Activated T-helper 1 cell treated with anti-CD3 and anti-CD28 coated beads, Interleukin-2, amount 50 U/mL, for 16 hours (primary cell): Measurements from ENCODE around the gene HHATL.
"Not testable (repeated sequence)": the region's sequence is repeated elsewhere in the genome, so short reads cannot be mapped to it uniquely, and the experiment has no call there.

ENCODE experiments used
- DNase-seq, 2 donors: peaks; one replicate each; pipeline ENCODE4 v3.0.0-alpha.2; 2020; ENCODE audit warnings: low read depth in 1 of 2, low spot score in 1 of 2

The HHATL gene

DNA sequence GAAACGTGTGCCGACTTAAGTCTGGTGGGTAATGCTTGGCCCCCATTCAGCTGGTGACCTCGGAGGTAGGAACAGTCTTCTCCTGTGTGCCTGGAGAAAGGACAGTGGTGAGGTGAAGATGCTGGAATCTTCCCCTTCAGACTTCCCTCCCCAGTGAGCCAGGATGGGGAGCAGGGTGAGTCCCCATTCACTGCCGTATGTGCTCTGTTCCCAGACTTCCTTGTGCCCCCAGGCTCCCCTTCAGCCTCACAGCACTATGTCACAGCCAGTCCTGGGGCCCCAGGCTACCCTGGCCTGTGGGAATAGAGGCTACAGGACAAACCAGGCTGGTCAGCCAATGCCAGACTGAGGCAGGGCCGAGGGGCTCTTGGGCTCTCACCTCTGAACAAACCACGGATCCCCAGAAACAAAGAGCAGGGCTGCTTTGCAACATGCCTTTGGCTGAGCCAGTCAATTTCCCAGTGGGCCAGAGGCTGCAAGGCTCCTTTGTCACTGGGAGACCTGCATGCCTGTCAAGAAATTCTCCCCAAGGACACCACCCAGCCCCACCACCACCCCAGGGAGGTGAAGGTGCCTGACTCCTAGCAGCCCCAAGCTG is 31.8 kb upstream of the HHATL start:
- no peak for DNase-seq

DNA sequence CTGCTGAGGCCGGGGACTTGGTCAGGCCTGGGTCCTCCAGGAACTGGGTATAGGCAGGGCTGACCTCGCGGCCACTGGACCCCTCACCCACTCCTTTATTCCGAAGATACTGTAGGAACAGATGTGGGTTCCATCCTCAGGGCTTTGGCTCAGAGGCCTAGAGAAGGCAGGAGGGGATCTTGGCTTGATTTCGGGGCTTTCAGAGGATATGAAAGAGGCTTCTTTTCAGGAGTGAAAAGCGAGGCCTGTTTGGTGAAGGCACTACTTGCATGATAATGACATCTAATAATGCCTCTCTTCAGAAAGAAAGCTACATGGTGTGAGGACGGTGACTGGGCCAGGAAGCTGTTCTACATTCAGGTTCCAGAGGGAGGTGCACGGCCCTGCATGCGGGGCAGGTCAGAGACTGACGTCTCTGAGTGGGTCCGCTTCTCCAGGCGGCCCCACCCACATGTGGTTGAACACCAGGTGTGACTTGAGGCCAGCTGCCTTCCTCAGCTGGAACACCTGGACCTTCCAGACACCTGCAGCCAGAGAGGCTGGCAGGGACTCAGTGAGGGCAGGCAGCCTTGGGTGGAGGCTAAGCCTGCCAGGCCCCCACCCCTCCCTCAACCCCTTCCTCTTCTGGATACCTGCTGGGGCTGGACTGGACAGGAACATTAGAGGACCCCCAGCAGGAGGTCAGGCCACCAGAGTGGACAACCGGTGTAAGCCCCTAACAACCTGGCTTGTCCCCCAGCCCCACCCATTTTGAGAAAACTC is 31.1 kb upstream of the HHATL start:
- no peak for DNase-seq

DNA sequence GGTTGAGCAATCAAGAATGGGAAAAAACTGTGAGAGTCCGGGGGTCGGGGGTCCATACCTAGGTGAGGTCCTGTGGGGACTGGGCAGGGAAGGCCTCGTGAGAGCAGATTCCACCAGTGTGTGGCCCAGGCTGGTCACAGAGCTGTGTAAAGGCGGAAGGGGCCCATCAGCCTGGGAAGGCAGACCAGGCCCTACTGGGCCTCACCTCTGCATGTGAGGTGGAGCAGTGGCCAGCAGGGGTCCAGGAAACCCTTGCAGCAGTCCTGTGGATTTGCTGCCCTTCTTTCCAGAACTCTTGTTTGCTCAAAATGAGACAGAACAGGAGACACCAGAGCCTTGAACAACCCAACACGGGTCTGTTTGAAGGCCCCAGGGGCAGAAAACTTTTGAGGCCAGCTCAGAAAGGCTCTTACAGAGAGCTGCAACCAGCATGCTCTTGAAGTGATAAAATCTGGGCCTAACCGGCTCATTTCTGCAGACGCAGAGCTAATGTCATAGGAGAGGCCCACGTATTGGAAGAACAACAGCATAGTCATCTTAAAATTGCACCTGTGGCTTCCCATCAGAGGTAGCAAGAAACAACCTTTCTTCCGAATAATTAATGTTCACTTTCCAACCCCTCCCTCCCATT is 30.3 kb upstream of the HHATL start:
- no peak for DNase-seq

DNA sequence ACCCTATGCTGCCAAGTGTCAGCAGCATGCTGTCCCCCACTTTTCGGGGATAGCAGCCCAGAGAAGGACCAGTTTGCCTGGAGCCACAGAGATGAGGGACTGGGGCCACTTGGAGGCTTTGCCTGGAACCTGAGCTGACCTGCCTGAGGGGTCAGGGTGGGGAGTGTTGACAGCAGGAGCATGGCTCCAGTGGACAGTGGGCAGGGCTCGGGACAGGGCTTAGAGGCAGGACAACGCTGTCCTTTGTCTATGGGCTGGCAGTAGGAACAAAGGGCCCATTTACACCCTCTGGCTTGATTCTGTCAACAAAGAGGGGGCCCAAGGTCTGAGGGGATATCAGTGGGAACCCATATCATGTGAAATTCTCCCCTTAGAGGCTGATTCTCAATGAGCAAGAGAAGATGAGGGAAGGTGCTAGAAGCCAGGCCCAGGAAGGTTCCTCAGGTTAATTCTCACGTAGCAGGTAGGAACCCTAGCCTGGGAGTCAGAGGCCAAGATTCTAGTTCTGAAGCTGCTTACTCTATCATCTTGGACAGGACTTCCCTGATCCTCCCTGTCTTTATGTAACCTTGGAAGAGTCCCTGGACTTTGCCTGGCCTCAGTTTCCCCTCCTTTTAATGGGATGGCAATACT is 29.7 kb upstream of the HHATL start:
- DNase-seq = no peak

DNA sequence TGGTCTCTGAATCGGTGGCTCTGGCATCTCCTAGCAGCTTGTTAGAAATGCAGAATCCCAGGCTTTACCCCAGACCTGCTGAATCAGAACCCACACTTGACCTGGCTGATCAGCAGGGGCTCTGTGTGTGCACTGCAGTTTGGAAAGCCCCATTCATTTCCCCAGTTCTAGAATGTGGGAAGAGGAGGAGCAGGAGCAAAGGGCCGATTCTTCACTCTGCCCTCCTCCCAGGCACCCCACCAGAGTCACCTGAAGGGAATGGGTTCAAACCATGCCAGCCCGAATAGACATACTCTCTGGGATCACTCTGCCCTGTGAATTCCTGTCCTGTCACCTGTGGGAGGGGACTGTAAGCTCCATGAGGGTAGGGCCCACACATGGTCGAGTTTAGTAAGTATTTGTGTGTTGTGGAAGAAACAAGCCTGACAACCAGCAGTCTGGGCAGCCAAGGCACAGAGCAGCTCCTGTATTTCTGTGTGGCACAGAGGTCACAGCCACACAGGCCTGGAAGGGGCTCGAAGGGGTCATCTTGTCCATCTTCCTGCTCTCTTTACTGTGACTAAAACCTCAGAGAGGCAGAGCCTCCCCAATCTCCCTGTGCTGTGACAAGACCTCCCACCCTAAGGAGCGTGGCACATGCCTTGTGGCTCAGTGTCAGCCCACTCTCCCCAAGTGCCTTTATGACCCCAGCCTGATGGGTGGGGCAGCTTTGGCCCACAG is 29.0 kb upstream of the HHATL start:
- DNase-seq = no peak

DNA sequence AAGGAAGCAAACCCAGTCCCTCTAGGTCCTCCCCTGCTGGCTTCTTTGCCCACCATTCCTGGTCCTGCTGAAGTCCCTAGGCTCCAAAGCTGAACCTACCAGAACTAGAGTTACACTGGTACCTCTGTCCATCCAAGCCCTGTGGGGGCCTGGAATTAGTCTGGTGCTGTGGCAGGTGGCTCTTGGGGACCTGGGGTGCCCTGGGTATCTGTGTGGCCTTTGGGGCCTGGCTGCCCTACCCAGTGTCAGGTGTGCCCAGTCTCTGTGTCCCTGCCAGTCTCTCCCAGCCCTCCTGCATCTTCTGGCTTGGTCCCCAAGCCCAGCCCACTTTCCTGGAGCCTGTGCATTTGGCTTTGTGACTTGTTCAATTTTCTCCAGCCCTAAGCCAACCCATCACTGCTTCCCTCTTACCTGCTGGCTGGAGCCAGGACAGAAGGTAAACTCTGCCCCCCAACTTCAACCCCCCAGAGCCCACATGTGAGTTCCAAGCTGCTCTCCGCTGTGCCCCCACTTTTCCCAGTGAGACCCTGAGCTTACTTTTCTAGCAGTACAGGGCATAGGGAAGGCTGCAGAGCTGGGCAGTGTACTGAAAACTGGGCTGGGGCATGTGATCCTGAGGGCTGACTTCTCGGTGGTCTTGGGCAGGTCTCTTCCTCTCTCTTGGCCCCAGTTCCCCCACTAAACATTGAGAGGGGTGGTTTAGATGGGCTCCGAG is 28.3 kb upstream of the HHATL start:
- DNase-seq = no peak

DNA sequence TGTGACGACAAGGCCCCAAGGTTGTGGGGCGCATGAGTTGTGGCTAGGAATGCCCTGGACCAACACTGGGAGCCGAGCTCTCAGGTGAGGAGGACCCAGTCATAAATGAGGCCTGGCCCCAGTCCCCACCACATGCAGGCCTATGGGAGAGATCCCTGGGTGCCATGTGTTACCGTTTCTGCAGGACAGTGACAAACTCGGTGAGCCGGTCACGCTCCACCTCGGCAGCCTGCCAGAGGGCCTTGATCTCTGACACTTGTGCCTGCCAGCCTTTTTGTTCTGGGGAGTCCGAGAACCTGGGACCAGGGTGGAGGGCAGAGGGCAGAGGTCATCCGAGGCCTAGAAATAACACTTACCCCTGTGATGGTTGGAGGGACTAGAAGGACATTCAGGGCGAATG is 27.7 kb upstream of the HHATL start:
- DNase-seq = no peak

DNA sequence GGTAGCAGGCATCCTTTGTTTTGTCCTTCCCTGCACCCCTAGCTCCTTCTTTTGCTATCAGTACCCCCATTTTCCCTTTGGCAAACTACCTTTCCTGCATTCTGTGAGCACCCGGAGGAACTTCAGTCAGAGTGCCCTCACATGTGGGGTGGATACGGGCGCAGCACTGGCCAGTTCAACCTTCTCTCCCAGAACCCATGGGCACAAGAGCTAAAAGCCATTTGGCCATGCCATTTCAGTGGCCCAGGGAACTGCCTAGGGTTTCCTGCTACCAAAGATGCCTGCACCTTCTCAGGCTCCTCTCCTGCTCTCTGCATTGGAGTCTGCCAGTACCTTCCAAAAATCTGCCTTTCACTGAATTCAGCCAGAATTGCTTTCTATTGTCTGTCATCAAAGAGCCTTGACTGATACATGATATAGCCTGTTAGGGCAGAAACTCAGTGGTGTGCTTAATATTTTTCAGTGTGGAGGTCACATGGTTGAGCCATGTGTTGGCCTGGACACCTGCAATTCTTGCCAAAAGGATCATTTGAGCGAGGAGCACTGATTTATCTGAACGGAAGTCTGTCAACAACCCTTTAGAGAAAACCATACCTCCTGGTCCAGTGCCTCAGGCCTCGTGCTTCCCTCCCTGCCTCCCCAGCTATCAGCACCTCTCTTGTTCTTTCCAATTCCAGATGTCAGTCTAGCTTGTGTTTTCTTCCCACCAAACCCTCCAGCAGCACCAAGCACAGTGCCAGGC is 27.0 kb upstream of the HHATL start:
- DNase-seq = no peak

DNA sequence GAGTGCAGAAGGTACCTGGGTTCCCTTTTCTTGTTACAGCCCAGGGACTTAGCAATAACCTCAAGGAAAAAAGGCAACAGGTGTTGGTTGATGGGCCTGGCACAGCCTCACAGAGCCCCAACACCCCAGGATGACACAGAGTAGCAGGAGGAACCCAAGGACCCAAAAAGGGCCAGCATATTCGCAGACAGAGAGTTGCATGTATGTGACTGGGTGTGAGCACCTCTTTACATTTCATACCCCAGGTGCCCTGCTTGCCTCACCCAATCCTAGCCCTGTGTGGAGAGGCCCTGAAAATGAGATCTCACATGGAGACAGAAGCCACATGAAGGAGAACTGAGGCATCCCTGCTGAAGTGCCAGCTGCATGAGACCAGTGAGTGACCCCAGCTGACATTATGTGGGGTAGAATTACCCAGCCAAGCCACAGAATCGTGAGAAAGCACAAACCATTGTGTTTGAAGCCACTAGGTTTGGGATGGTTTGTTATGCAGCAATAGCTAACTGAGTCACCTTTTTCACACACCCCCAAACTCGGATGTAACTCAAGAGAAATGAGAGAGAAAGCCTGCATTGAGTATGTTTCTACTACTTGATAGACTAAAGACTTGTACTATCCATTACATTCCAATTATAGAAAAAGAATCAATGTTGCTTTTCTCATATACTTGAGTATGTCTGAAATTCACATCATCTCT is 26.2 kb upstream of the HHATL start:
- DNase-seq = no peak

DNA sequence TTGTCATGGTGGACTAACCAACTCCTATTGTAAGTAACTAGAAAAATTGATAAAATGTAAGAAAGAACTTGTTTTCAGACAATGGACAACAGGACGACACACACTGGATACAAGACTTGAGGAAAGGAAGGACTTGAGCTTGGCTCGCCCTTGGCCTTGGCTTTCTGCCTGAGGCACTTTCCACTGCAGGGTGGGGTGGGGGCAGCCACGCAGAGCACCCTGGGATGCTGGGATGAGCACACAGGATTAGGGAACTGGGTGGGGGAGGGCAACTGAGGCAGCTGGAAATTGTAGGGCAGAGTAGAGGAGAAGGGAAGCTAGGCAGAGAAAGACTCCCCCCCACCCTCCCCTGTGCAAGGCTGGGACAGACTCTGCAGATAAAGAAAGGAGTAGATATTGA is 25.5 kb upstream of the HHATL start:
- no peak for DNase-seq

DNA sequence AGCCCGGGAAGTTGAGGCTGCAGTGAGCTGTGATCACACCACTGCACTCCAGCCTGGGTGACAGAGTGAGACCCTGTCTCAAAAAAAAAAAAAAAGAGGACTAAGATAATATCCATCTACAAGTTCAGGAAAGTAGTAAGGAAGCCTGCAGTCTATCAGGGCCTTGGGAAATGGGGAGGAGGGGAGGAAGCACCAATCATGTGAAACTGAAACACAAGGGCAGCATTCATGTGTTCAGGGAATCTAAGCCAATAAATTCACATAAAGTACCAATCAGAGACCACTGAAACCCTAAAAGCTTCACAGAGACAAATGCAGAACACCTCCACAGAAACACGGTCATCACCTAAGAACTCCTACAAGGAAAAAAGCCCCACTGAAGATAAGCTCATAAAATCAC is 22.9 kb upstream of the HHATL start:
- DNase-seq = no peak

DNA sequence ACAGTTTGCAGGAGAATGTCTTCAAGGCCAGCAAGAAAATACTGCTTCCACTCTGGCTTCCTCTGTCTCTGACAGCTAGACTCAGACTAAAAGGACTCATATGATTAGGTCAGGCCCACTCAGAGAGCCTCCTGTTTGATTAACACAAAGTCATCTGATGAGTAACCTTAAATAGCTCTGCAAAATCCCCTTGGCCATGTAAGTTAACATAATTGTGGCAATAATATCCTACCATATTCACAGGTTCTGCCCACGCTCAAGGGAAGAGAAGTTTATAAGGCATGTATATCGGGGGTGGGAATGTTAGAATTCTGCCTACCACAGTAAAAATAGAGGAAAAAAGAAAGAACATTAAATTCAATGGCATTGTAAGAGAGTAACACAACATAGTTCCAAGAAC is 20.6 kb upstream of the HHATL start:
- no peak for DNase-seq

DNA sequence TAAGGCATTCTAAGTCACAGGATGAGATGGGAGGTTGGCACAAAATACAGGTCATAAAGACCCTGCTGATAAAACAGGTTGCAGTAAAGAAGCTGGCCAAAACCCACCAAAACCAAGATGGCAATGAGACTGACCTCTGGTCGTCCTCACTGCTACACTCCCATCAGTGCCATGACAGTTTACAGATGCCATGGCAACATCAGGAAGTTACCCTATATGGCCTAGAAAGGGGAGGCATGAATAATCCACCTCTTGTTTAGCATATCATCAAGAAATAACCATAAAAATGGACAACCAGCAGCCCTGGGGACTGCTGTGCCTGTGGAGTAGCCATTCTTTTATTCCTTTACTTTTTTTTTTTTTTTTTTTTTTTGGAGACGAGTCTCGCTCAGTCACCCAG is 19.8 kb upstream of the HHATL start:
- not testable (repeated sequence) for DNase-seq

DNA sequence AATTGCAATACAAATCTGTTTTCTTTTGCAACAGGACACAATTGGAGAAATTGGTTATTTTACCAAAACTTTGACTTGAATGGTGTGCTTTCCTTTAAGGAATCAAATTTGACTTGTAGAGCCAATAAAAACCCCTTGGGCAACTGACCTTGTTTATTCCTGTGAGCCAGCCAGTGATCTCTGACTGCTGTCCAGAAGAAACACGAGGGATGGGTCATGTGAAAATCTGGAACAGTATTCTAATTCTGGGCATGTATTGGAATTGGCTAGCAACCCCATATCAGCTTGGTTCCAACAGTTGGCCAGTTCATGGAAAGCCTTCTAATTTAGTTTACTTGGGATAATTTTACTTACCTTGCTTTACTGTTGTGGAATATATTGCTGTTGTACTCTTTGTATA is 19.1 kb upstream of the HHATL start:
- no peak for DNase-seq

DNA sequence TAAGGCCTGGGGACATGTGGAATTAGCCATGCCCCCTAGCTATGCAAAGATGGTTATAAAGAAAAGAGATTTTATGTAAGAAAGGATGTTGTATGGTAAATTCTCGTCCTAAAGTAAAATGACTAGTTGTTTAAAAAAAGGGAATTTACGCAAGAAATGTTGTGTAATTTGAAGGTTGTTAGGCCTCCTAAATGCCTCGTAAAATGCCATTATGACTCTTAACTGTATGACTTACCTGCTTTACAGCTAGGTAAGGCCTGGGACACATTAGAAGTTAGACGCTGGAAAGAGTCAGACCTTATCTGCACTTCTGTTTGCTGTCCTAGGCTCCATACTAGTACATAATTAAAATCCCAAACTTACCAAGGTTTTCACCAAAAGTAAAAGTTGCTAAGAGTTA is 17.5 kb upstream of the HHATL start:
- DNase-seq = no peak

DNA sequence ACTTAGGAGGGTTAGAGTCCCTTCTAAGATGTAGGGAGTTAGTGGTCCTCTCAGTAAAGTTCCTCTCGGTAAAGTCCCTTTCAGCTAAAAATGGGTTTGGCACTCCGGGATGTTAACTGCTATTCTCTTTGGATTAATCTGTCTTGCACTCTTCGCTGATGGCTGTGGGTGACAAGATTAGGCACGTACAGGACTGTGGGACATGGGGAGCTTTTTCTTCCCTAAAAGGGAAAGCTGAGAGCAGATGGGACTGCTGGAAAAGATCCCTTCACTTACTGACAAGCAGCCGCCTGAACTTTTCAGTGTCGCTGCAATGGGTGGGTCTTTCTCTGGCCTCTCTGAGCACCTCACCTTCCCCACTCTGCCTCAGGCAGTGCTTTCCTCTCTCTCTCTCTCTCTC is 16.4 kb upstream of the HHATL start:
- no peak for DNase-seq

DNA sequence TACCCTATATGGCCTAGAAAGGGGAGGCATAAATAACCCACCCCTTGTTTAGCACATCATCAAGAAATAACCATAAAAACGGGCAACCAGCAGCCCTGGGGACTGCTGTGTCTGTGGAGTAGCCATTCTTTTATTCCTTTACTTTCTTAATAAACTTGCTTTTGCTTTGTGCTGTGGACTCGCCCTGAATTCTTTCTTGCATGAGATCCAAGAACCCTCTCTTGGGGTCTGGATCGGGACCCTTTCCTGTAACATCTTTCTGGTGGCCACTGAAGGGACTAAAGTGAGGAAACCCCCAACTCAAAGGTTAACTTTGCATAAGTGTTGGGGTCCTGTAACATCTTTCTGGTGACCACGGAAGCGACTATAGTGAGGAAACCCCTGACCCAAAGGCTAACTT is 15.7 kb upstream of the HHATL start:
- DNase-seq = no peak

DNA sequence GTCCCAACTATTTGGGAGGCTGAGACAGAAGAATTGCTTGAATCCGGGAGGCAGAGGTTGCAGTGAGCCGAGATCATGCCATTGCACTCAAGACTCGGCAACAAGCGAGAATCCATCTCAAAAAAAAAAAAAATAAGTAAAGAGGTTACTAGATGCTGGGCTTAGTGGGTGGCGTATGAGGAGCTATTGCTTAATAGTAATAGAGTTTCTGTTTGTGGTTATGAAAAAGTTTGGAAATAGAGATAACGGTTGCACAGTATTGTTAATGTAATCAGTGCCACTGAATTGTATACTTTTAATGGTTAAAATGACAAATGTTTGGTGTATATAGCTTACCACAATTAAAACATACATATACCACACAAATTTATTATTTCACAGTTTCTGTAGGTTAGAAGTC is 14.7 kb upstream of the HHATL start:
- DNase-seq = no peak

DNA sequence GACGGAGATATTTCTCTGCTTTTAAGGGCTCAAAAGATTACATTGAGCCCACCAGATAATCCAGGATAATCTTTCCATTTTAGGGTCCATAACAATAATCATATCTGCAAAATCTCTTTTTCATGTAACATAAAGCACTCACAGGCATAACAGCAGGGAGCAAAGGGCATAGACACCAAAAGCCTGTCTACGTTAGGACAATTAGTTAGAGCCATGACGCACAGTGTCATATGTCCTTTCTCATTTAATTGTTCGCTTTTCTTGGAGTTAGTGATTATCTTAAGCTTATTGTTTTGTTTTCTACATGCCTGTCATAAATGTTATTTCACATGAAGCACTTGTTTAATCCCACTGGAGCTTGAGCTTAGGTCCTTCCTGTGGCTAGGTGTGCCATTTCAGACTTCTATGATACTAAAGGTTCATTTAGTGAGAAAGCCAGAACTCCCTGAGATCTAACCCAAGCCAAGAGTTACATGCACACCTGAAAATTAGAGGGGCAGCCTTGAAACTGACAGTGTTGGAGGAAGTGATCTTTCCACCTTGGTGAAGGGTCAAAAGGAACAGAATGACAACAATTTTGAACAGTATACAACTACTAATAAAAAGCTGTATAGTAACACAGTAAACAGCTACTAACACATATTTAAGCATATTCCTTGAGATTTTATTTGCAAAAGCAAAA is 11.7 kb upstream of the HHATL start:
- no peak for DNase-seq
